ENCODE data around the gene NUP37. TPM values are rescaled to one million over a fixed set of nuclear protein-coding genes. Genes with fewer than 3 reads are reported as not detected.

The NUP37 gene
- total and polyA plus RNA-seq, 2 of the 8 experiments (the other 6 are each of a cell fraction or from before 2014, with no cell fraction given): 53.5 to 71.0 TPM

GRCh38 chr12:102051431-102051965 is 68.4 kb downstream of the NUP37 start:
- Histone ChIP-seq H3K36me3 (ENCODE audit: control insufficient read depth in 2 of 4, insufficient read depth in 4 of 4, low read length in 3 of 4) (no peaks in the 10 kb centered on the region), H4K5ac (ENCODE audit: insufficient read length, low read depth, low read length) (no peak overlapping the region), H2AK5ac (ENCODE audit: low read depth, low read length) (no peak overlapping the region), H2BK120ac (replicated peaks; ENCODE audit: low read depth, low read length) (no peak overlapping the region), H2BK15ac (ENCODE audit: low read length) (no peak overlapping the region), H3K14ac (ENCODE audit: insufficient read length) (no peak overlapping the region), H3K27ac (ENCODE audit: low read depth, low read length) (no peak overlapping the region), H3K56ac (replicated peaks; ENCODE audit: insufficient read length, low read depth, low read length) (no peak overlapping the region), H3K23ac (ENCODE audit: insufficient read length) (no peak overlapping the region), H3K9me3 (ENCODE audit: insufficient read depth in 2 of 2, low read depth in 1 of 2, low read length in 1 of 2) (no peaks in the 10 kb centered on the region), H3K4ac (replicated peaks; ENCODE audit: insufficient read length, low read depth, low read length) (no peak overlapping the region), H3K27me3 (replicated peaks in 1 of 4; ENCODE audit: control insufficient read depth in 3 of 4, extremely low read depth in 1 of 4, insufficient read depth in 3 of 4, low read length in 3 of 4) (no peaks in the 10 kb centered on the region), H2AFZ (ENCODE audit: low read length) (no peak overlapping the region), H2BK5ac (ENCODE audit: low read depth, low read length) (no peak overlapping the region), H4K20me1 (replicated peaks in 1 of 2; ENCODE audit: control insufficient read depth in 1 of 2, insufficient read depth in 2 of 2, low read length in 2 of 2) (no peaks in the 10 kb centered on the region), H3K9ac (replicated peaks in 1 of 4; ENCODE audit: extremely low read depth in 1 of 4, low read depth in 3 of 4, low read length in 3 of 4) (no peak overlapping the region), H3K23me2 (ENCODE audit: low read depth, low read length) (no peaks in the 10 kb centered on the region), H2BK12ac (ENCODE audit: low read depth, low read length) (no peak overlapping the region), H3K18ac (ENCODE audit: extremely low read depth, low read length) (no peak overlapping the region), H3K79me2 (ENCODE audit: control insufficient read depth in 1 of 2, insufficient read depth in 2 of 2, low read length in 2 of 2) (no peaks in the 10 kb centered on the region), H3K4me3 (ENCODE audit: extremely low read depth in 1 of 4, insufficient read depth in 2 of 4, low read depth in 3 of 4, low read length in 4 of 4) (no peak overlapping the region), H3K4me1 (replicated peaks in 1 of 4; ENCODE audit: control insufficient read depth in 3 of 4, insufficient read depth in 4 of 4, low read length in 3 of 4) (no peaks in the 10 kb centered on the region), H3K4me2 (ENCODE audit: insufficient read depth in 1 of 2, low read depth in 2 of 2, low read length in 2 of 2) (no peak overlapping the region), H3K79me1 (ENCODE audit: low read depth, low read length) (no peaks in the 10 kb centered on the region), H2BK20ac (ENCODE audit: low read length) (no peak overlapping the region), H4K91ac (replicated peaks; ENCODE audit: insufficient read length, low read length) (no peak overlapping the region), H4K8ac (ENCODE audit: extremely low read depth, insufficient read depth, low read length) (no peak overlapping the region)
- DNase-seq (ENCODE audit: low read depth in 1 of 2, low spot score in 2 of 2): no peak
- ChIA-PET POLR2A (ENCODE audit: partially characterized antibody) (no interaction called here), CTCF (ENCODE audit: partially characterized antibody) (interaction anchor here (1.0 kb wide), 1 partner anchor 7 kb away, joined by 3 read pairs; no protein-coding TSS in a partner anchor)
- no peak for FAIRE-seq
- WGBS, 2 experiments (ENCODE audit: extremely low coverage in 1 of 2, insufficient coverage in 1 of 2, insufficient read length in 1 of 2, insufficient replicate concordance in 2 of 2, low coverage in 1 of 2, low lambda C conversion rate in 2 of 2, missing lambda C conversion rate in 1 of 2): 85% methylated on average over 1 of the region's 1 CpG; no CpG with 5 or more reads in 1 of the 2 experiments
- TF ChIP-seq TBP (IDR thresholded peaks at IDR 0.05; ENCODE audit: low read depth, low read length): no peak
- no peak for TF ChIP-seq JUN (IDR thresholded peaks at IDR 0.05; ENCODE audit: low read depth, low read length)
- no peak for TF ChIP-seq PHF8 (conservative IDR thresholded peaks at IDR 0.05; ENCODE audit: low read depth, low read length)
- no peak for TF ChIP-seq CREB1 (IDR thresholded peaks at IDR 0.05)
- TF ChIP-seq SRF (IDR thresholded peaks at IDR 0.05; ENCODE audit: low read depth, low read length): no peak
- TF ChIP-seq FOSL1 (IDR thresholded peaks at IDR 0.05; ENCODE audit: insufficient read depth, low read depth, low read length): no peak
- TF ChIP-seq NRF1 (IDR thresholded peaks at IDR 0.05; ENCODE audit: low read depth, low read length): no peak
- TF ChIP-seq KDM4A (IDR thresholded peaks at IDR 0.05; ENCODE audit: low read depth, low read length, severe bottlenecking): no peak
- TF ChIP-seq RXRA (IDR thresholded peaks at IDR 0.05; ENCODE audit: insufficient read depth, low read depth, low read length): no peak
- TF ChIP-seq POU5F1 (IDR thresholded peaks at IDR 0.05; ENCODE audit: low read depth, low read length): no peak
- no peak for TF ChIP-seq CHD1 (IDR thresholded peaks at IDR 0.05; ENCODE audit: low read depth, low read length)
- TF ChIP-seq SP4 (IDR thresholded peaks at IDR 0.05; ENCODE audit: low read length): no peak
- TF ChIP-seq YY1 (IDR thresholded peaks at IDR 0.05; ENCODE audit: low read depth, low read length): no peak
- TF ChIP-seq, protein P1, sequence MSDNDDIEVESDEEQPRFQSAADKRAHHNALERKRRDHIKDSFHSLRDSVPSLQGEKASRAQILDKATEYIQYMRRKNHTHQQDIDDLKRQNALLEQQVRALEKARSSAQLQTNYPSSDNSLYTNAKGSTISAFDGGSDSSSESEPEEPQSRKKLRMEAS (IDR thresholded peaks at IDR 0.05): no peak
- TF ChIP-seq SUZ12 (IDR thresholded peaks at IDR 0.05; ENCODE audit: low read length): no peak
- TF ChIP-seq ZNF274 (IDR thresholded peaks at IDR 0.05; ENCODE audit: borderline replicate concordance, extremely low read depth, low read length): no peak
